Omental fat pad (tissue), 4 donors: ENCODE results near the gene ID4. TPM values are rescaled to one million over a fixed set of nuclear protein-coding genes. Genes with fewer than 3 reads are reported as not detected.
"Not testable (repeated sequence)": the region's sequence is repeated elsewhere in the genome, so short reads cannot be mapped to it uniquely, and the experiment has no call there.

Source experiments
- ATAC-seq: fragments of 150-250 bp; one replicate; pipeline ENCODE4 v1.9.1; 2016; ENCODE audit warnings: mild to moderate bottlenecking, moderate library complexity; ENCODE audit not compliant: low FRiP score
- DNase-seq: peaks from one replicate; pipeline ENCODE4 v3.0.0-alpha.2; 2019; ENCODE audit warnings: low spot score
- total RNA-seq, 4 donors: library from RNA; depleted of rRNA; stranded (reverse); fragments of >200 nt; gene quantifications; one replicate each; pipeline ENCODE4 v1.1.0, GENCODE V29; 2016
- TF ChIP-seq, protein P1 (sequence below), 3 donors: fragments of 450-650 bp; IDR thresholded peaks; one replicate each; pipeline ENCODE4 v1.5.1; 2016 to 2017; ENCODE audit warnings: antibody characterized with exemption in 3 of 3, mild to moderate bottlenecking in 3 of 3, moderate library complexity in 2 of 3

Gene ID4
- total RNA-seq, 4 donors from 2014 or later: 8.5 to 184 (median 82.1) TPM

DNA sequence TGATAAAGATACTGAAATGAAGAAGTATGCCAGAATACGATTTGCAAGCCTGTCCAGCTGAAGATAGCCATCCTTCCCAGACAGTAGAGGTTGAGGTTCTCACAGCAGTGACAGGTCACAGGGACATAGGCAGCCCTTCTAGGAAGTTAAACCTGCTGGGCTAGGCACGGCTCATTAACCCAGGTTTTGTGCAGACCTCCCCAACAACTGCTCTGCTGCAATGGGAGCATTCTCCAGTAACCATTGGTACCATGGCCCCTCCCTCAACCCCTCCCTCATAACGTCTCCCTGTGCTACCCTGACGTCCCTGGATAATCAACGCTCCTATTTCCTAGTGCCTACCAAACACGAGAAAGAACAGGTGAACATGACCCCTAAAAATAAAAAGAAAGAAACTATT lies 15.8 kb downstream of the ID4 start:
- DNase-seq (no peak), ATAC-seq (no peak)
- TF ChIP-seq, protein P1, sequence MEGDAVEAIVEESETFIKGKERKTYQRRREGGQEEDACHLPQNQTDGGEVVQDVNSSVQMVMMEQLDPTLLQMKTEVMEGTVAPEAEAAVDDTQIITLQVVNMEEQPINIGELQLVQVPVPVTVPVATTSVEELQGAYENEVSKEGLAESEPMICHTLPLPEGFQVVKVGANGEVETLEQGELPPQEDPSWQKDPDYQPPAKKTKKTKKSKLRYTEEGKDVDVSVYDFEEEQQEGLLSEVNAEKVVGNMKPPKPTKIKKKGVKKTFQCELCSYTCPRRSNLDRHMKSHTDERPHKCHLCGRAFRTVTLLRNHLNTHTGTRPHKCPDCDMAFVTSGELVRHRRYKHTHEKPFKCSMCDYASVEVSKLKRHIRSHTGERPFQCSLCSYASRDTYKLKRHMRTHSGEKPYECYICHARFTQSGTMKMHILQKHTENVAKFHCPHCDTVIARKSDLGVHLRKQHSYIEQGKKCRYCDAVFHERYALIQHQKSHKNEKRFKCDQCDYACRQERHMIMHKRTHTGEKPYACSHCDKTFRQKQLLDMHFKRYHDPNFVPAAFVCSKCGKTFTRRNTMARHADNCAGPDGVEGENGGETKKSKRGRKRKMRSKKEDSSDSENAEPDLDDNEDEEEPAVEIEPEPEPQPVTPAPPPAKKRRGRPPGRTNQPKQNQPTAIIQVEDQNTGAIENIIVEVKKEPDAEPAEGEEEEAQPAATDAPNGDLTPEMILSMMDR (IDR thresholded peaks at IDR 0.05): no peak

DNA sequence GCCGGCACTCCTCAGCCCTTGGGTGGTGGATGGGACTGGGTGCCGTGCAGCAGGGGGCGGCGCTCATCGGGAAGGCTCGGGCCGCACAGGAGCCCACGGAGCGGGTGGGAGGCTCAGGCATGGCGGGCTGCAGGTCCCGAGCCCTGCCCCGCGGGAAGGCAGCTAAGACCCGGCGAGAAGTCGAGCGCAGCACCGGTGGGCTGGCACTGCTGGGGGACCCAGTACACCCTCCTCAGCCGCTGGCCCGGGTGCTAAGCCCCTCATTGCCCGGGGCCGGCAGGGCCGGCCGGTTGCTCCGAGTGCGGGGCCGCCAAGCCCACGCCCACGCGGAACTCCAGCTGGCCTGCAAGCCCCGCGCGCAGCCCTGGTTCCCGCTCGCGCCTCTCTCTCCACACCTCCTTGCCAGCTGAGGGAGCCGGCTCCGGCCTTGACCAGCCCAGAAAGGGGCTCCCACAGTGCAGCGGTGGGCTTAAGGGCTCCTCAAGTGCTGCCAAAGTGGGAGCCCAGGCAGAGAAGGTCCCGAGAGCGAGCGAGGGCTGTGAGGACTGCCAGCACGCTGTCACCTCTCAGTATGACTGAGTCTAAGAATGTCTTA lies 17.3 kb downstream of the ID4 start:
- DNase-seq, ATAC-seq: not testable (repeated sequence)

DNA sequence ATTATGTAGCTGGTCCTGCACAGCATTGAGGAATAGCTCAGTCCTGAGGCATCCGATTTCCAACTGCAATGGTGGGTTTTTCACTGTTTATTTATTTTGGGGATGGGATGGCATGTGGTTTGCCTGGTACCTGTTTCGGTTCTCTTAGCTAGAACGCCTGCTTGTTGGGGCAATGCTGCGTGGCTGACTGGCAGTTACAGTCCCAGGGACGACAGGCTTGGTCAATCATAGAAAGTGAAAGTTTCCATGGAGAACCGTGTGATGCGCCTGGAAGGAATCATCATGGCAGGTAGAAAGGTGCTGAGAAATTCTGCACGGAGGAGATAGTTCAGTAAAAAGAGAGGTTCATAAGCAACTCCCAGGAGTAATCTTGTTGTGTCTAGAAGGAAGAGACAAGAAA lies 18.4 kb downstream of the ID4 start:
- ATAC-seq (no peak), DNase-seq (no peak)
- TF ChIP-seq, protein P1 (IDR thresholded peaks at IDR 0.05): no peak

DNA sequence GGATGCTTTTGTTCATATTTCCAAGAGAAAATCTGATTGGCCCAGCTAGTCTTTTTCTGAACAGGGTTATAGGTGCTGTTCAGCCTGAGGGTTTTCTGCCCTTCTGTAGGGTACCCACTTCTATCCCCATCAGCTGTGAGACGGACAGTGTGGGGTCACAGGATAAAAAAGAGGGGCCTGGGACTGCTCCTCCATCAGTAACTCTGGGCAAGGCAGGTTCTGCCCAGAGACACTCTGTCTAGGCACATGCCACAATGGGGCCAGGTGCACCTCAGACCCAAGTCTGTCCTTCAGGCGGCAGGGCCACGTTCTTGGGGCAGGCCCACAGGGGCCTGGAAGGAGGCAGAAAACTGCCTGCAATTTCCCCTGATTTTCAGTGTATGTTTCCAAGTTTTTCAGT lies 20.0 kb downstream of the ID4 start:
- DNase-seq: no peak
- ATAC-seq: no peak
- TF ChIP-seq, protein P1 (IDR thresholded peaks at IDR 0.05): no peak

DNA sequence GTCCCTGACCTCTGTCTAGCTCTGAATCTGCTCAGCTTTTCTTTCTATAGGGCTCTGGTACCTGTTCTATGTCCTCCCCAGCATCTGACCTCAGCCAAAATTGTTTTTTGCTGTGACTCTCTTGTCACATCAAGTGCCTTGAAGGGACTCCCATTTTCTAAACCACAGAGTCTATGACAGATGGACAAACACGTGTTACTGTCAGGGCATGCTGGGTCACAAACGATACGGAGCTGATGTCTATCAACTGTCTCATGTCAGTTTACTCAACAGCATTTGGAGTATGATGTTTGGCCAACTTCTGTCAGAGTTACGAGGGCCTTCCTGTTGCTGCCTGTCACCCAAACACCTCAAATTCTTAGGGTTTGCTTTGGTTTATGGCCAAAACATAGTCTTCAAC lies 20.5 kb downstream of the ID4 start:
- TF ChIP-seq, protein P1 (IDR thresholded peaks at IDR 0.05): no peak
- ATAC-seq (no peak), DNase-seq (no peak)

DNA sequence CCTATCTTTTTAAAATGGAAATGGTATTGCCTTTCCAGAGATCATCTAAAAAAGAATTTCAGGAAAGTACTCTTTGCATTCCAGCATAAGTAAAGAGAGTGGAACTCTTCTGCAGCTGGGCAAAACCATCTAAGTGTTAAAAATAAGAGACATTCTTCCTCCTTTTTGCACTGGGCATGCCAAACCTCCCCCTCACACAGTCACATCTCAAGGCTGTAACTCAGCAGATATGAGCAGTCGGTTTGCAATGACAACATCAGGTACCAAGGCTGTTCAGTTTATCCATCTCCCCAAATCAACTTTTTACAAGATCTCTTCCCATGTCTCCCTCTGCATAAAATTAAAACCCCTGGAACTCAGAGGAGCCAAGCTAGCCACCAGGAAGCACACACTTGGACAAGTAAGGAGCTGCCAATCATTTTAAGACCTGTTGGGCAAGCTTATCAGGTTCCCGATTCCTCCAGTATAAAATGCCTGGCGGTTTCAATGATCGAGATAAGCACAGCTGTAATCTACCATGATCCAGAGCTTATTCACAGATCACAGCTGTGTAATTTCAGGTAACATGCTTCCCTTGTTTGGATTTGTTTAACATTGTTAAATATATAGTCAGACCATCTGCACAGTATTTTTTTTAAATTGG lies 23.2 kb downstream of the ID4 start:
- TF ChIP-seq, protein P1 (IDR thresholded peaks at IDR 0.05): no peak
- ATAC-seq (no peak), DNase-seq (no peak)

DNA sequence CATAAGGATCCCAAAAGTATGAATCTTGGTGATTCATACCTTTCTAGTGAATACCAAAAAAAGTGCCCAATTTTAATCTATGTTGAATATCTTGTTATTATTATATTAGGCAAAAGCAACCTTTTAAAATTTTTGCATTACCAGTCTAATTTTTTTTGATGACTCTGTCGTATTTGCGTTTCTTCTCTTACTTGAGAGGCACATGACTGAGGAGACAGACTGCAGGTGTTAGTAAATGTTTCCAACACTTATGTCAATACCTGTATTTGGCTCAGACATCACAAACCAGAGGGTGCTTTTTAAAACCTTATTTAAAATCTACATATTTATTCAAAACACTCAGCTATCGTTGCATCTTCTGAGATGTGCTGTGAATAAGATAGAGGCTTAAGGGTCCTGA lies 27.1 kb downstream of the ID4 start:
- ATAC-seq (no peak), DNase-seq (no peak)
- TF ChIP-seq, protein P1 (IDR thresholded peaks at IDR 0.05): no peak
